ENCODE data around the gene GPR171. TPM values are rescaled to one million over a fixed set of nuclear protein-coding genes. Genes with fewer than 3 reads are reported as not detected.

The GPR171 gene
- total RNA-seq, 1 donor = not detected

DNA sequence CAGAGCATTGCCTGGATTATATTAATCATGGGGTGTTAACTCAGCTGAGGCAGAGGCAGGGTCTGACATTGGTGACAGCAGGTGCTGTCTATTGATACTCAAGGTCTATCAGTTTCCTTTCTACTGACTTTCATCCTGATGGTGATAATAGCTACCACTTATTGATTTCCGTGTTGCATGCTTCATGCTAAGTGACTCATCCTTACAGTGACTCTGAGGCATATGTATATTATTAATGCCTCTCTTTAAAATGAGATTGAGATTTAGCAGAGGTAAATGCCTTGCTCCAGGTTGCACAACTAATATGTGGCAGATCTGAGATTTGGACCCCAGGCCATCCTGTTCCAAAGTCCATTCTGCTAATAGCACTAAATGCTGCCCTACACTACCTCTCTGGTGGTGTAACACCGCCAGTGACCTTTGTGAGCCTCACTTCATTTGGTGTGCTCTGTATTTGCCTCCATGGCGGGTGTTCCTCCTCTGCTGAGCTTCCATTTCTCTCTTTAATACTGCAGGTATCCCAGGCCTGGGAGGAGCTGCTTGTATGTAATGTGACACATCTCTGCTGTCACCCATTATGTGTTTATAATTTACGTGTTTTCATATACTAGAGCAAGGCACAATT is 50.4 kb downstream of the GPR171 start:
- DNase-seq (ENCODE audit: insufficient read length, low spot score, missing footprints) = no peak
- H3K4me2 ChIP-seq (ENCODE audit: insufficient read depth, low read length) = no peak overlapping the region
- no peak overlapping the region for H3K4me3 ChIP-seq (ENCODE audit: insufficient read depth, low read length)
- no peaks in the 10 kb centered on the region for H4K20me1 ChIP-seq (ENCODE audit: insufficient read depth, low read length)
- H3K9me3 ChIP-seq (ENCODE audit: low read depth, low read length) = no peaks in the 10 kb centered on the region
- TF ChIP-seq, protein P1, sequence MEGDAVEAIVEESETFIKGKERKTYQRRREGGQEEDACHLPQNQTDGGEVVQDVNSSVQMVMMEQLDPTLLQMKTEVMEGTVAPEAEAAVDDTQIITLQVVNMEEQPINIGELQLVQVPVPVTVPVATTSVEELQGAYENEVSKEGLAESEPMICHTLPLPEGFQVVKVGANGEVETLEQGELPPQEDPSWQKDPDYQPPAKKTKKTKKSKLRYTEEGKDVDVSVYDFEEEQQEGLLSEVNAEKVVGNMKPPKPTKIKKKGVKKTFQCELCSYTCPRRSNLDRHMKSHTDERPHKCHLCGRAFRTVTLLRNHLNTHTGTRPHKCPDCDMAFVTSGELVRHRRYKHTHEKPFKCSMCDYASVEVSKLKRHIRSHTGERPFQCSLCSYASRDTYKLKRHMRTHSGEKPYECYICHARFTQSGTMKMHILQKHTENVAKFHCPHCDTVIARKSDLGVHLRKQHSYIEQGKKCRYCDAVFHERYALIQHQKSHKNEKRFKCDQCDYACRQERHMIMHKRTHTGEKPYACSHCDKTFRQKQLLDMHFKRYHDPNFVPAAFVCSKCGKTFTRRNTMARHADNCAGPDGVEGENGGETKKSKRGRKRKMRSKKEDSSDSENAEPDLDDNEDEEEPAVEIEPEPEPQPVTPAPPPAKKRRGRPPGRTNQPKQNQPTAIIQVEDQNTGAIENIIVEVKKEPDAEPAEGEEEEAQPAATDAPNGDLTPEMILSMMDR (IDR thresholded peaks at IDR 0.05; ENCODE audit: extremely low read depth, low read depth, low read length) = no peak
- peaks cover 16% of the 10 kb centered on the region for H3K27me3 ChIP-seq (ENCODE audit: insufficient read depth, low read length)
- no peaks in the 10 kb centered on the region for H3K4me1 ChIP-seq (ENCODE audit: insufficient read depth, low read length)
- H3K27ac ChIP-seq (ENCODE audit: low read depth, low read length) = no peak overlapping the region
- H2AFZ ChIP-seq (ENCODE audit: low read length) = no peak overlapping the region
- no peaks in the 10 kb centered on the region for H3K79me2 ChIP-seq (ENCODE audit: insufficient read depth, low read length)
- H3K36me3 ChIP-seq (ENCODE audit: insufficient read depth, low read length) = no peaks in the 10 kb centered on the region

Small RNAs within 50 kb of the gene (small RNA-seq; reads per million reads assigned to genes)
- gene RNA5SP145 = 0.45 reads per million

Other genes starting within 250 kb of the GPR171 start
- not detected in 2 replicates for gene CLRN1, start 230.5 kb downstream of the GPR171 start, total RNA-seq
- 0.59 and 2.2 TPM in 2 replicates for gene MED12L, start 117.6 kb downstream of the GPR171 start, total RNA-seq
- gene P2RY14, start 75.3 kb upstream of the GPR171 start, total RNA-seq = not detected in 2 replicates
- not detected in 2 replicates for gene GPR87, start 113.6 kb upstream of the GPR171 start, total RNA-seq
- not detected in 2 replicates for gene P2RY13, start 126.3 kb upstream of the GPR171 start, total RNA-seq
- gene P2RY12, start 181.5 kb upstream of the GPR171 start, total RNA-seq = not detected in 2 replicates

Measured in osteoblast (primary cell).